Nephron progenitor cell (in vitro differentiated cells): ENCODE measurements around the gene CAMK2D.

Source experiments
- DNase-seq: peaks from one replicate; pipeline ENCODE4 v3.0.0; 2021
- H3K27ac Mint-ChIP-seq: 2 replicates; pipeline ENCODE4 v1.8.0; 2021; ENCODE audit warnings: mild to moderate bottlenecking, moderate library complexity, mixed read lengths
- H3K27me3 Mint-ChIP-seq: 2 replicates; pipeline ENCODE4 v1.8.0; 2021; ENCODE audit warnings: mild to moderate bottlenecking, low read depth, mixed read lengths; ENCODE audit not compliant: poor library complexity
- H3K36me3 Mint-ChIP-seq: 2 replicates; pipeline ENCODE4 v1.8.0; 2021; ENCODE audit warnings: low read depth, mixed read lengths
- H3K4me1 Mint-ChIP-seq: 2 replicates; pipeline ENCODE4 v1.8.0; 2021; ENCODE audit warnings: mixed read lengths
- H3K4me3 Mint-ChIP-seq: 2 replicates; pipeline ENCODE4 v1.8.0; 2021; ENCODE audit warnings: mild to moderate bottlenecking, moderate library complexity, mixed read lengths
- H3K9me3 Mint-ChIP-seq: 2 replicates; pipeline ENCODE4 v1.8.0; 2021; ENCODE audit warnings: mild to moderate bottlenecking, moderate library complexity, mixed read lengths
- CTCF ChIP-seq: fragments of 200-600 bp; sonication (generic); IDR thresholded peaks from 2 replicates; pipeline ENCODE4 v1.5.0; 2021; ENCODE audit warnings: antibody characterized with exemption

The CAMK2D gene

GRCh38 chr4:113588895-113589668 is 172.5 kb downstream of the CAMK2D start:
- Mint-ChIP-seq H3K4me1 (peaks cover 10% of the 10 kb centered on the region), H3K27me3 (no peaks in the 10 kb centered on the region), H3K27ac (no peak overlapping the region), H3K4me3 (no peak overlapping the region), H3K36me3 (no peaks in the 10 kb centered on the region), H3K9me3 (no peaks in the 10 kb centered on the region)
- no peak for TF ChIP-seq CTCF
- DNase-seq: no peak

GRCh38 chr4:113587640-113588275 is 173.8 kb downstream of the CAMK2D start:
- no peaks in the 10 kb centered on the region for H3K9me3 Mint-ChIP-seq
- DNase-seq: no peak
- no peaks in the 10 kb centered on the region for H3K27me3 Mint-ChIP-seq
- H3K36me3 Mint-ChIP-seq: no peaks in the 10 kb centered on the region
- no peak overlapping the region for H3K27ac Mint-ChIP-seq
- TF ChIP-seq CTCF: no peak
- no peak overlapping the region for H3K4me3 Mint-ChIP-seq
- H3K4me1 Mint-ChIP-seq: peaks cover 13% of the 10 kb centered on the region

GRCh38 chr4:113587156-113587555 is 174.4 kb downstream of the CAMK2D start:
- H3K27ac Mint-ChIP-seq: peak overlapping the region; percentile 47
- H3K9me3 Mint-ChIP-seq: no peaks in the 10 kb centered on the region
- no peaks in the 10 kb centered on the region for H3K36me3 Mint-ChIP-seq
- DNase-seq: no peak
- no peak overlapping the region for H3K4me3 Mint-ChIP-seq
- no peak for TF ChIP-seq CTCF
- H3K4me1 Mint-ChIP-seq: peaks cover 13% of the 10 kb centered on the region
- H3K27me3 Mint-ChIP-seq: no peaks in the 10 kb centered on the region

GRCh38 chr4:113586072-113586471 is 175.5 kb downstream of the CAMK2D start:
- H3K27ac Mint-ChIP-seq: peak overlapping the region; percentile 95
- H3K27me3 Mint-ChIP-seq: no peaks in the 10 kb centered on the region
- no peak for TF ChIP-seq CTCF
- no peaks in the 10 kb centered on the region for H3K36me3 Mint-ChIP-seq
- H3K4me3 Mint-ChIP-seq: no peak overlapping the region
- no peak for DNase-seq
- H3K4me1 Mint-ChIP-seq: peaks cover 13% of the 10 kb centered on the region
- H3K9me3 Mint-ChIP-seq: no peaks in the 10 kb centered on the region

- TF ChIP-seq CTCF: no peak
- no peaks in the 10 kb centered on the region for H3K27me3 Mint-ChIP-seq
- DNase-seq: no peak
- H3K36me3 Mint-ChIP-seq: no peaks in the 10 kb centered on the region
- H3K9me3 Mint-ChIP-seq: no peaks in the 10 kb centered on the region
- H3K4me3 Mint-ChIP-seq: no peak overlapping the region
- peaks cover 13% of the 10 kb centered on the region for H3K4me1 Mint-ChIP-seq
- peak overlapping the region; percentile 91 for H3K27ac Mint-ChIP-seq
Measured at GRCh38 chr4:113584407-113585150, 177.0 kb downstream of the CAMK2D start.
